GM19023 (cell line): ENCODE results near the gene NRG3.
"Not testable (repeated sequence)": the region's sequence is repeated elsewhere in the genome, so short reads cannot be mapped to it uniquely, and the experiment has no call there.

ENCODE experiments used
- ATAC-seq: cut with Tn5 transposase; IDR thresholded peaks from one replicate; pipeline ENCODE4 v1.9.1; 2021; ENCODE audit warnings: mild to moderate bottlenecking, moderate library complexity; ENCODE audit not compliant: unreplicated experiment

The NRG3 gene

GRCh38 chr10:82653244-82654155, 778.5 kb downstream of the NRG3 start:
- ATAC-seq: no peak

GRCh38 chr10:82660205-82660604, 785.2 kb downstream of the NRG3 start:
- no peak for ATAC-seq

GRCh38 chr10:82660986-82661385, 786.0 kb downstream of the NRG3 start:
- ATAC-seq: no peak

- no peak for ATAC-seq
Measured at GRCh38 chr10:82661701-82662100, 786.7 kb downstream of the NRG3 start.

- ATAC-seq: no peak
Measured at GRCh38 chr10:82668221-82668895, 793.4 kb downstream of the NRG3 start.

- ATAC-seq: no peak
Measured at GRCh38 chr10:82674036-82674435, 799.0 kb downstream of the NRG3 start.

GRCh38 chr10:82677932-82678331, 802.9 kb downstream of the NRG3 start:
- not testable (repeated sequence) for ATAC-seq

GRCh38 chr10:82678451-82678850, 803.5 kb downstream of the NRG3 start:
- not testable (repeated sequence) for ATAC-seq

GRCh38 chr10:82680608-82681007, 805.6 kb downstream of the NRG3 start:
- no peak for ATAC-seq

- ATAC-seq: no peak
Measured at GRCh38 chr10:82683945-82684344, 809.0 kb downstream of the NRG3 start.

GRCh38 chr10:82685087-82685486, 810.1 kb downstream of the NRG3 start:
- no peak for ATAC-seq

GRCh38 chr10:82691211-82691610, 816.2 kb downstream of the NRG3 start:
- no peak for ATAC-seq

- no peak for ATAC-seq
Measured at GRCh38 chr10:82692458-82692857, 817.5 kb downstream of the NRG3 start.

GRCh38 chr10:82721831-82722230, 846.8 kb downstream of the NRG3 start:
- ATAC-seq: no peak

GRCh38 chr10:82722273-82722672, 847.3 kb downstream of the NRG3 start:
- no peak for ATAC-seq

- ATAC-seq: no peak
Measured at GRCh38 chr10:82736305-82736704, 861.3 kb downstream of the NRG3 start.

GRCh38 chr10:82737549-82737948, 862.6 kb downstream of the NRG3 start:
- ATAC-seq: no peak

GRCh38 chr10:82738592-82738991, 863.6 kb downstream of the NRG3 start:
- no peak for ATAC-seq

GRCh38 chr10:82742478-82742877, 867.5 kb downstream of the NRG3 start:
- no peak for ATAC-seq

- ATAC-seq: no peak
Measured at GRCh38 chr10:82742898-82743297, 867.9 kb downstream of the NRG3 start.

- no peak for ATAC-seq
Measured at GRCh38 chr10:82750538-82750937, 875.5 kb downstream of the NRG3 start.

GRCh38 chr10:82757397-82757796, 882.4 kb downstream of the NRG3 start:
- ATAC-seq: no peak
